WERI-Rb-1 (cell line): ENCODE measurements around the gene CIPC.

Experiments used
- DNase-seq: peaks from one replicate; pipeline ENCODE4 v3.0.0-alpha.2; 2020
- H3K27ac ChIP-seq: fragments of 250-450 bp; sonication (Bioruptor Pico); 2 replicates; pipeline ENCODE4 v1.5.1; 2020; ENCODE audit warnings: mild to moderate bottlenecking, moderate library complexity
- H3K27me3 ChIP-seq: fragments of 250-450 bp; sonication (Bioruptor Pico); 2 replicates; pipeline ENCODE4 v1.5.1; 2021; ENCODE audit warnings: mild to moderate bottlenecking, low read depth, moderate library complexity; ENCODE audit not compliant: insufficient read depth, severe bottlenecking
- H3K36me3 ChIP-seq: fragments of 250-450 bp; sonication (Bioruptor Pico); 2 replicates; pipeline ENCODE4 v1.5.1; 2020; ENCODE audit warnings: mild to moderate bottlenecking, moderate library complexity
- H3K4me3 ChIP-seq: 2 replicates; pipeline ENCODE4 v1.5.1; 2011; ENCODE audit warnings: low read depth, mild to moderate bottlenecking, control low read depth, low read length
- H3K9me3 ChIP-seq: fragments of 250-450 bp; sonication (Bioruptor Pico); 2 replicates; pipeline ENCODE4 v1.5.1; 2021; ENCODE audit warnings: mild to moderate bottlenecking, moderate library complexity; ENCODE audit not compliant: severe bottlenecking
- CTCF ChIP-seq: IDR thresholded peaks from 2 replicates; pipeline ENCODE4 v1.5.1; 2011; ENCODE audit warnings: low read depth, mild to moderate bottlenecking, control low read depth, inconsistent platforms, low read length

The CIPC gene

GRCh38 chr14:77063571-77064171, 34.4 kb upstream of the CIPC start:
- TF ChIP-seq CTCF, result no peak
- no peak for DNase-seq
- H3K9me3 ChIP-seq, result no peaks in the 10 kb centered on the region

GRCh38 chr14:77064521-77065178, 33.4 kb upstream of the CIPC start:
- no peak overlapping the region for H3K4me3 ChIP-seq
- no peaks in the 10 kb centered on the region for H3K27me3 ChIP-seq
- no peak for DNase-seq
- H3K9me3 ChIP-seq, result no peaks in the 10 kb centered on the region
- no peaks in the 10 kb centered on the region for H3K36me3 ChIP-seq
- no peak for TF ChIP-seq CTCF
- H3K27ac ChIP-seq, result no peak overlapping the region

More at GRCh38 chr14:77063571-77064171, 34.4 kb upstream of the CIPC start:
- no peak overlapping the region for H3K27ac ChIP-seq
- H3K36me3 ChIP-seq, result no peaks in the 10 kb centered on the region
- H3K27me3 ChIP-seq, result no peaks in the 10 kb centered on the region
- H3K4me3 ChIP-seq, result no peak overlapping the region

- no peaks in the 10 kb centered on the region for H3K27me3 ChIP-seq
- no peak overlapping the region for H3K27ac ChIP-seq
- H3K4me3 ChIP-seq, result no peak overlapping the region
- no peaks in the 10 kb centered on the region for H3K36me3 ChIP-seq
- H3K9me3 ChIP-seq, result no peaks in the 10 kb centered on the region
- no peak for DNase-seq
- no peak for TF ChIP-seq CTCF
These were observed 32.0 kb upstream of the CIPC start for GRCh38 chr14:77065851-77066577.

GRCh38 chr14:77066578-77067172, 31.4 kb upstream of the CIPC start:
- H3K27ac ChIP-seq, result no peak overlapping the region
- no peaks in the 10 kb centered on the region for H3K9me3 ChIP-seq
- no peak overlapping the region for H3K4me3 ChIP-seq
- H3K27me3 ChIP-seq, result no peaks in the 10 kb centered on the region
- H3K36me3 ChIP-seq, result no peaks in the 10 kb centered on the region
- DNase-seq, result no peak
- no peak for TF ChIP-seq CTCF

- DNase-seq, result peak; percentile 74
- TF ChIP-seq CTCF, result peak; percentile 90
- H3K36me3 ChIP-seq, result no peaks in the 10 kb centered on the region
- no peaks in the 10 kb centered on the region for H3K27me3 ChIP-seq
- 0 out of 2 replicates have a peak overlapping the region, but pooled peaks have one; percentile 43 for H3K27ac ChIP-seq
- H3K4me3 ChIP-seq, result no peak overlapping the region
- H3K9me3 ChIP-seq, result no peaks in the 10 kb centered on the region
These were observed 30.2 kb upstream of the CIPC start for GRCh38 chr14:77067632-77068516.
